Measurements from ENCODE around the gene CELSR1. TPM values are rescaled to one million over a fixed set of nuclear protein-coding genes. Genes with fewer than 3 reads are reported as not detected.

Gene CELSR1
- total RNA-seq, 1 donor from 2014 or later = 2.1 TPM

DNA sequence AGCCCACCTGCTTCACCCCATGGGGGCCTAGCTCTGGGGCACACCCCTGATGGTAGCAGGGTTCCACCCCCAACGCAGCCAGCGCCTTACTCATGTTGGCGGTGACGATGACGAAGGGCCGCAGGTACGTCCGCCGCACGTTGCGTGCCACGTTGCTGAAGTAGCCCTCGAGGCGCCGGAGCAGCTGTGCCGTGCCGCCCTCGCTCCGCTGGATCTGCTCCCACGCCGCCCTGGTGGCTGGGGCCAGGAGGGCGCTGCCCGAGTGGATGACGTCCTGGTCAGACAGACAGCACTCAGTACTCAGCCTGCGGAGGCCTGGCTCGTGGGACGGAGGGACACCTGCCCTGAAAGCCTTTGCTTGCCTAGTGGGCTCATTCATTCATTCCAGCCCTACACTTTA is 151.1 kb downstream of the CELSR1 start:
- H3K36me3 ChIP-seq (ENCODE audit: control insufficient read depth in 3 of 3, insufficient read depth in 3 of 3, low read length in 3 of 3) = no peaks in the 10 kb centered on the region
- peaks cover 0 to 5% (median 0%) of the 10 kb centered on the region in 3 donors for H3K27me3 ChIP-seq (ENCODE audit: control insufficient read depth in 3 of 3, insufficient read depth in 3 of 3, low read length in 3 of 3)
- H3K9ac ChIP-seq (ENCODE audit: low read depth in 1 of 3, low read length in 3 of 3) = no peak overlapping the region
- H3K4me1 ChIP-seq (ENCODE audit: control insufficient read depth in 3 of 3, insufficient read depth in 3 of 3, low read length in 3 of 3) = peaks cover 5 to 15% (median 12%) of the 10 kb centered on the region in 3 donors
- no peaks in the 10 kb centered on the region for H3K9me3 ChIP-seq (ENCODE audit: control insufficient read depth in 3 of 3, low read length in 3 of 3)
- H3K4me3 ChIP-seq (ENCODE audit: low read length in 3 of 3) = no peak overlapping the region
- H3K27ac ChIP-seq (ENCODE audit: low read depth, low read length) = no peak overlapping the region

DNA sequence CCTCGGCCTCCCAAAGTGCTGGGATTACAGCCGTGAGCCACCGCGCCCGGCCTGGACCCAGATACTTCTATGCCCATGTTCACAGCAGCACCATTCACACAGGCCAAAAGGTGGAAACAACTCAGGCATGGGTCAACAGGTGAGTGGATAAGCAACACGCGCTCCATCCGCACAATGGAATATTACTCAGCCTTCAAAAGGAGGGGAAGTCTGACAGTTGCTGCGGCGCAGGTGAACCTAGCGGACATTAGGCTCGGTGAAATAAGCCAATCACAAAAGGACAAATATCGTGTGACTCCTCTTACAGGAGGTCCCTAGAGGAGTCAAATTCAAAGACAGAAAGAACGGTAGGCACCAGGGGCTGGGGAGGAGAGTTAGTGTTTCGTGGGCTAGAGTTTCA is 154.9 kb downstream of the CELSR1 start:
- no peaks in the 10 kb centered on the region for H3K36me3 ChIP-seq (ENCODE audit: control insufficient read depth in 3 of 3, insufficient read depth in 3 of 3, low read length in 3 of 3)
- H3K9me3 ChIP-seq (ENCODE audit: control insufficient read depth in 3 of 3, low read length in 3 of 3) = no peaks in the 10 kb centered on the region
- no peak overlapping the region for H3K27ac ChIP-seq (ENCODE audit: low read depth, low read length)

DNA sequence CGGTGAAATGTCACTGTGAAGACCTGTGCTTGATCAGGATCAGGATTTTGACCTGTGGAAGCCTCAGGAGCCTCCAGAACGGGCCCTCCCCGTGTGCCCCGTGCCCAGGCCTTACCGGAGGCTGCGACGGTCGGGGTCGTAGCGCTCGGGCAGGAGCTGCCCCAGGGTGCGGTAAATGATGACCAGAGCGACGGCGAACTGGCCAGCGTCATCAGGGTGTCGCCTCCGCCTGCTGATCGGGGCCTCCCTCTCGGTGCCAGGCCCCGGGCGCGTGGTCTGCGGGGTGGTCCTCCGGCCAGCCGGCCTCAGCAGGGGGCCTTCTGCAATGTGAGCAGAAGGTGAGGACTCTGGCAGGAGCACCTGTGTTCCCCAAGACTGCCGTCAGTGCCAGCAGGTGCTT is 155.7 kb downstream of the CELSR1 start:
- peaks cover 0 to 15% (median 6%) of the 10 kb centered on the region in 3 donors for H3K4me1 ChIP-seq (ENCODE audit: control insufficient read depth in 3 of 3, insufficient read depth in 3 of 3, low read length in 3 of 3)
- no peak overlapping the region for H3K27ac ChIP-seq (ENCODE audit: low read depth, low read length)
- H3K27me3 ChIP-seq (ENCODE audit: control insufficient read depth in 3 of 3, insufficient read depth in 3 of 3, low read length in 3 of 3) = peaks cover 0 to 20% (median 10%) of the 10 kb centered on the region in 3 donors
- no peak overlapping the region for H3K4me3 ChIP-seq (ENCODE audit: low read length in 3 of 3)
- H3K36me3 ChIP-seq (ENCODE audit: control insufficient read depth in 3 of 3, insufficient read depth in 3 of 3, low read length in 3 of 3) = no peaks in the 10 kb centered on the region
- no peaks in the 10 kb centered on the region for H3K9me3 ChIP-seq (ENCODE audit: control insufficient read depth in 3 of 3, low read length in 3 of 3)
- H3K9ac ChIP-seq (ENCODE audit: low read depth in 1 of 3, low read length in 3 of 3) = no peak overlapping the region

More for the DNA sequence above, 154.9 kb downstream of the CELSR1 start:
- Histone ChIP-seq H3K9ac (ENCODE audit: low read depth in 1 of 3, low read length in 3 of 3) (no peak overlapping the region), H3K4me3 (ENCODE audit: low read length in 3 of 3) (no peak overlapping the region), H3K4me1 (ENCODE audit: control insufficient read depth in 3 of 3, insufficient read depth in 3 of 3, low read length in 3 of 3) (peaks cover 0 to 8% (median 6%) of the 10 kb centered on the region in 3 donors), H3K27me3 (ENCODE audit: control insufficient read depth in 3 of 3, insufficient read depth in 3 of 3, low read length in 3 of 3) (peaks cover 0 to 20% (median 10%) of the 10 kb centered on the region in 3 donors)

DNA sequence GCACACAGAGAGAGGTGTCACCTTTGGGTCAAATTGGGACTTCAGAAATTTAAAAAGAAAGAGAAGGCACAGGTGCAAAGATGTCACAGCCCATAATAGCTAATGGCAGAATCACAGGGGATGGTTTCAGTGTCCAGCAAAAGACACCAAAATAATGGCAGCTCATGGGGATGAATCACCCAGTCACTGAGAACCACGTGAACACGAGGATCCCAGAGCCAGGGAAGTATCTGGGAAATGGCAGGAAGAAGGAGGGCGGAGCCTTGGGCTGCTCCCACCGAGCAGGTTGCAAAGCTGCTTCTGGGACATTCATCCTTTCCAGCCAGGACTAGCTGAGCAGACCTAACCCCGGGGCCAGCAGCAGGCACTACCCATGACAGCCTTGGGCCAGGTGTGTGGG is 156.3 kb downstream of the CELSR1 start:
- H3K27ac ChIP-seq (ENCODE audit: low read depth, low read length) = no peak overlapping the region
- no peaks in the 10 kb centered on the region for H3K9me3 ChIP-seq (ENCODE audit: control insufficient read depth in 3 of 3, low read length in 3 of 3)
- H3K36me3 ChIP-seq (ENCODE audit: control insufficient read depth in 3 of 3, insufficient read depth in 3 of 3, low read length in 3 of 3) = no peaks in the 10 kb centered on the region
- H3K9ac ChIP-seq (ENCODE audit: low read depth in 1 of 3, low read length in 3 of 3) = no peak overlapping the region
- H3K27me3 ChIP-seq (ENCODE audit: control insufficient read depth in 3 of 3, insufficient read depth in 3 of 3, low read length in 3 of 3) = peaks cover 0 to 20% (median 10%) of the 10 kb centered on the region in 3 donors
- no peak overlapping the region for H3K4me3 ChIP-seq (ENCODE audit: low read length in 3 of 3)
- peaks cover 0 to 15% (median 6%) of the 10 kb centered on the region in 3 donors for H3K4me1 ChIP-seq (ENCODE audit: control insufficient read depth in 3 of 3, insufficient read depth in 3 of 3, low read length in 3 of 3)

DNA sequence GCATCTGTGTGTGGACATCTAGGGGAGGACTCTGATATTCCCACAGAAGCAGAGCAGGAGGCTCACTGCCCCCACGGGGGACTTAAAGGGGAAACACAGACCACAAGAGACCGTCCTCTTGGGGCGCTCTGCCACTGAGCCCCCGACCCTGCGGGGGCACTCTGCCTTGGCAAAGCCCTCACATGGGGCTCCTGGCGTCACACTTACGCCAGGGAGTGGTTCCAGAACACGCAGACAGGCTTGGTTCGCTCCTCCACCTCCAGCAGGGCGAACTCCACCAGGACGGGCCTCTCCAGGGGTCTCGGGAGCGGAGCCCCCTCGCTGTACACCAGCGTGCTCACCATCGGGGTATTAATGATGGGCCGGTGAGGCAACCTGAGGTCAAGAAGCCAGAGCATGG is 156.8 kb downstream of the CELSR1 start:
- H3K27me3 ChIP-seq (ENCODE audit: control insufficient read depth in 3 of 3, insufficient read depth in 3 of 3, low read length in 3 of 3) = peaks cover 0 to 20% (median 10%) of the 10 kb centered on the region in 3 donors
- peaks cover 0 to 15% (median 6%) of the 10 kb centered on the region in 3 donors for H3K4me1 ChIP-seq (ENCODE audit: control insufficient read depth in 3 of 3, insufficient read depth in 3 of 3, low read length in 3 of 3)
- no peak overlapping the region for H3K27ac ChIP-seq (ENCODE audit: low read depth, low read length)
- no peaks in the 10 kb centered on the region for H3K9me3 ChIP-seq (ENCODE audit: control insufficient read depth in 3 of 3, low read length in 3 of 3)
- H3K4me3 ChIP-seq (ENCODE audit: low read length in 3 of 3) = no peak overlapping the region
- H3K36me3 ChIP-seq (ENCODE audit: control insufficient read depth in 3 of 3, insufficient read depth in 3 of 3, low read length in 3 of 3) = no peaks in the 10 kb centered on the region
- H3K9ac ChIP-seq (ENCODE audit: low read depth in 1 of 3, low read length in 3 of 3) = no peak overlapping the region

DNA sequence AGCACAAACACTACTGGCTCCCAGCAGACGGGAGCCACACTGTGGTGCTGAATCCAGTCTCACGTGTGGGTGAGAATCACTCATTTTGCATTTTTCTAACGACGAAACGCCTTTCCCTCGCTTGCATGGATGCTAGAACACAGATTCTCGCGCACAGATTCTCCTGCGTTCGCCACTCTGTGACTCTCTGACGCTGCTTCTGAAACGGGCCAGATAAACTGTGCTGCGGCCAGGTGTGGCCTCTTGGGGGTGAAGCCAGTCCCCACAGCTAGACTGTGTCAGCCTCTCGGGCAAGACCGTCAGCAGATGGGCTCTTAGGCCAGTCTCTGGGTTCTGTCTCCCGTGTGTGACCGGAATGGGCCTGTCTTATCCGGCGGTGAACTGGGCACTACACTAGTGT is 157.4 kb downstream of the CELSR1 start:
- Histone ChIP-seq H3K27me3 (ENCODE audit: control insufficient read depth in 3 of 3, insufficient read depth in 3 of 3, low read length in 3 of 3) (peaks cover 0 to 20% (median 10%) of the 10 kb centered on the region in 3 donors), H3K36me3 (ENCODE audit: control insufficient read depth in 3 of 3, insufficient read depth in 3 of 3, low read length in 3 of 3) (no peaks in the 10 kb centered on the region)

DNA sequence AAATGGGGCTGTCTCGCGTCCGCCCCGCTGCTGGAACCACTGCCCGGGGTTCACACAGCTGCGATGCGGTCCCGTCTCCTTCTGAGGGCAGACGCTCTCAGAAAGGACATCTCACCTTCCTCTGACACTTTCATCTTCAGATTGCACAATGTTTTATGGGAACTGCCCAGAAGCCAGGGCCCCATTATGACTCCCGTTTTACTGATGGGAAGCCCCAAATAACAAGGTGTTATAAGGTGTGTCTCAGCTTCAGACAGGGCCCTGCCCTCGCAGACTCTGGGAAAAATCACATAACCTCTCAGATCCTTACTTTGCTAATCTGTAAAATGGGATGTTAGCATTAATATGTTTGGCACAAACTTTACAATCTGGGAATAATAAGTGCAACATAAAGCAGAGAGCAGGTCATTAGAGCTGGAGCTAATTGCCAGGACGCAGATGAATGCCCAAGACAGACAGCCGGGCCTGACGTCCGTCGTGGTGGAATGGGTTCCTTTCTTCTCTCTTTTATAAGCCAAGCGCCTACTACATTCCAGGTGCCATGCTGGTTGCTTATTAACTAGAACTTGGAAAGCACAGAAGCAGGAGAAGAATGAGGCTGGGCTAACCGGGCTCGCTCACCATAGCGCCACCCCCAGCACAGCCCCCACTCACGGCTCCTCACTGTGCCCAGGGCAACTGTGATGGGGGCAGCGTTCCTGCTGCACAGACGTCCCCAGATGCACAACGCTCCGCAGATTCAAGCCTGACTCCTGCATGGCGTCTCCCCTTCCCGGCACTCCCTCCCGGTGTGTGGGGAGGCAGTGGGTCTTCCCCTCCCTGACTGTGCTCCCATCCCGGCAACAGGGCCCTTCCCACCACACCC is 158.1 kb downstream of the CELSR1 start:
- Histone ChIP-seq H3K27ac (ENCODE audit: low read depth, low read length) (no peak overlapping the region), H3K27me3 (ENCODE audit: control insufficient read depth in 3 of 3, insufficient read depth in 3 of 3, low read length in 3 of 3) (peaks cover 0 to 20% (median 10%) of the 10 kb centered on the region in 3 donors), H3K4me3 (ENCODE audit: low read length in 3 of 3) (no peak overlapping the region), H3K36me3 (ENCODE audit: control insufficient read depth in 3 of 3, insufficient read depth in 3 of 3, low read length in 3 of 3) (no peaks in the 10 kb centered on the region), H3K9me3 (ENCODE audit: control insufficient read depth in 3 of 3, low read length in 3 of 3) (no peaks in the 10 kb centered on the region), H3K4me1 (ENCODE audit: control insufficient read depth in 3 of 3, insufficient read depth in 3 of 3, low read length in 3 of 3) (peaks cover 0 to 15% (median 6%) of the 10 kb centered on the region in 3 donors), H3K9ac (ENCODE audit: low read depth in 1 of 3, low read length in 3 of 3) (no peak overlapping the region)

More for the DNA sequence above, 157.4 kb downstream of the CELSR1 start:
- no peaks in the 10 kb centered on the region for H3K9me3 ChIP-seq (ENCODE audit: control insufficient read depth in 3 of 3, low read length in 3 of 3)
- no peak overlapping the region for H3K9ac ChIP-seq (ENCODE audit: low read depth in 1 of 3, low read length in 3 of 3)
- H3K27ac ChIP-seq (ENCODE audit: low read depth, low read length) = no peak overlapping the region
- H3K4me3 ChIP-seq (ENCODE audit: low read length in 3 of 3) = no peak overlapping the region
- H3K4me1 ChIP-seq (ENCODE audit: control insufficient read depth in 3 of 3, insufficient read depth in 3 of 3, low read length in 3 of 3) = peaks cover 0 to 15% (median 6%) of the 10 kb centered on the region in 3 donors

DNA sequence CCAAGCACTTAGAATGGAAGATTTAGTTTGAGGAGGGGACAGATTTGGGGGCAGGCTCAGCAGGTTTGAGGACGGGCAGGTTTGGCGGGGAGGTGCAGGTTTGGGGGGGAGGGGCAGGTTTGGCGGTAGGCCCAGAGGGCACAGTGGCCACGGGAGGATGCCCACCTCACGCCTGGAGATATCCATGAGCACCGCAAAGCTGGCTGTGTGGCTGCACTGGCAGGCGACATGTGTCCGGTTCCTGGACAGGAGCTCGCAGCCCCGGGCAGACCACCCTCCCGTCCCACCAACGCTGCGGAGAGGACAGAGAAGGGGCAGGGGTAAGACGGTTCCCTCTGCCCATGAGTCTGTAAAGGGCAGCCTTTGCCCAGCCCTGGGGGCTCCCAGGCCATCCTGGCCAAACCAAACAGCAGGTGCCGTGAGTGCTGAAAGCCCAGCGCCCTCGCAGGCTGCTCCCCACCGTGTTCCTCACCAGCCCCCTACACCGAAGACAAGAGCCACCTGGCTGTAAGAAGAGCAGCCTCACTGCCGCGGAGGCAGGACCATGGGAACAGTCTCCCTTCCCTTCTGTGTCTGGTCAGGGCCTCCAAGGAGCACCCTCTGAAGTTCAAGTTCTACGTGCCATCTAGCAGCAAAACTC is 158.9 kb downstream of the CELSR1 start:
- Histone ChIP-seq H3K27me3 (ENCODE audit: control insufficient read depth in 3 of 3, insufficient read depth in 3 of 3, low read length in 3 of 3) (peaks cover 0 to 20% (median 10%) of the 10 kb centered on the region in 3 donors), H3K4me3 (ENCODE audit: low read length in 3 of 3) (no peak overlapping the region), H3K9me3 (ENCODE audit: control insufficient read depth in 3 of 3, low read length in 3 of 3) (no peaks in the 10 kb centered on the region), H3K9ac (ENCODE audit: low read depth in 1 of 3, low read length in 3 of 3) (peak overlapping the region in 1 of 3 donors; percentile 8), H3K36me3 (ENCODE audit: control insufficient read depth in 3 of 3, insufficient read depth in 3 of 3, low read length in 3 of 3) (no peaks in the 10 kb centered on the region), H3K27ac (ENCODE audit: low read depth, low read length) (no peak overlapping the region), H3K4me1 (ENCODE audit: control insufficient read depth in 3 of 3, insufficient read depth in 3 of 3, low read length in 3 of 3) (peaks cover 0 to 15% (median 6%) of the 10 kb centered on the region in 3 donors)

DNA sequence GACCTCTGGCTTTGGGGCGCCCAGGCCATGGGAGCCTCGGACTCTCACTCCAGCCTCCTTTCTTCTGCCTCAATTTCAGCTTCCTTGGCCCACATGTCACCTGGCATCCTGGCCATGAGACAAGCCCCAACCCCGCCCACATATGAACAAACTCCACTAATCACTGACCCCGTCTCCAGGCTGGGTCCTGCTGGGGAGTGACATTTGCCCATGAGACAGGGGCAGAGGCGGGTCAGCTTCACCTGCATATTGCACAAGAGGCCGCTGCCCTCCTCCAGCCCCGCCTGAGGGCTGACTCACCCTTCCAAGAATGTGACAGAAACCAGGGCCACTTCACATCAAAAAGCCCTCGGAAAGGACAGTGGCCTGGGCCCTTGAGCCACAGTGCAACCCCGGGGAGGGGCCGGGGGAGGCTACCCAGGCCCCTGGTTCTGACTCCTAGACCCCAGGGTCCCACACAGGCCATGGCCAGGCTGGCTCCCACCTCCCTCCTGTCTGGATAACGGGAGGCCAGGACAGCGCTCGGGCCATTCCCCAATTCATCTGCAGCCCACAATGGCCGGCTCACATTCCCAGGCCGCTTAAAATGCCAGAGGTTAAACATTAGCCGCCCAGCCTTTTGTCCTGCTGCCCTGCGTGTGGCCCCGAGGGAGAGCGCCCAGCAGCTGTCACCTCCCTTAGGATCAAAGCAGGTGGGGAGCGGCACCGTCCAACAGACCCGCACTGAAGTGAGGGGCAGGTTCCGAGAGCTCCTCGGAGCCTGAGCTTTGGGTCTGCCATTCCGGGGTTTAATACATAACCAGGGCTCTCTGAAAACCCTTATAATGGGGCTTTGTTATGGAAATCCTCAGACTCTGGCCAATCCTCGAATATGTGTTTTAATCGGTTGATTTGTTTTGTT is 159.6 kb downstream of the CELSR1 start:
- peaks cover 0 to 15% (median 6%) of the 10 kb centered on the region in 3 donors for H3K4me1 ChIP-seq (ENCODE audit: control insufficient read depth in 3 of 3, insufficient read depth in 3 of 3, low read length in 3 of 3)
- no peaks in the 10 kb centered on the region for H3K36me3 ChIP-seq (ENCODE audit: control insufficient read depth in 3 of 3, insufficient read depth in 3 of 3, low read length in 3 of 3)
- H3K9ac ChIP-seq (ENCODE audit: low read depth in 1 of 3, low read length in 3 of 3) = peak overlapping the region in 1 of 3 donors; percentile 8
- no peaks in the 10 kb centered on the region for H3K9me3 ChIP-seq (ENCODE audit: control insufficient read depth in 3 of 3, low read length in 3 of 3)
- peaks cover 0 to 23% (median 10%) of the 10 kb centered on the region in 3 donors for H3K27me3 ChIP-seq (ENCODE audit: control insufficient read depth in 3 of 3, insufficient read depth in 3 of 3, low read length in 3 of 3)
- no peak overlapping the region for H3K27ac ChIP-seq (ENCODE audit: low read depth, low read length)
- H3K4me3 ChIP-seq (ENCODE audit: low read length in 3 of 3) = no peak overlapping the region
